K562 (cell line): Measurements from ENCODE around the gene SURF4. TPM values are rescaled to one million over a fixed set of nuclear protein-coding genes. Genes with fewer than 3 reads are reported as not detected.

Experiments
- CBFA2T3 ChIP-seq: fragments of 450-650 bp; IDR thresholded peaks from 2 replicates; pipeline ENCODE4 v1.6.1; 2017
- CC2D1A ChIP-seq: fragments of 450-650 bp; IDR thresholded peaks from 2 replicates; pipeline ENCODE4 v1.6.1; 2017; ENCODE audit warnings: mild to moderate bottlenecking
- DEAF1 ChIP-seq: fragments of 450-650 bp; formaldehyde crosslinking; IDR thresholded peaks from 2 replicates; pipeline ENCODE4 v1.4.0; 2020; ENCODE audit warnings: mild to moderate bottlenecking, moderate library complexity
- FOXA1 ChIP-seq: fragments of 450-650 bp; IDR thresholded peaks from 2 replicates; pipeline ENCODE4 v1.6.1; 2016; ENCODE audit warnings: mild to moderate bottlenecking, borderline replicate concordance
- HINFP ChIP-seq: fragments of 450-650 bp; conservative IDR thresholded peaks from 2 replicates; pipeline ENCODE4 v1.6.1; 2016; ENCODE audit warnings: missing genetic modification characterization, low read depth, mild to moderate bottlenecking, control low read depth, missing compliant biosample characterization
- MEF2A ChIP-seq: IDR thresholded peaks from 2 replicates; pipeline ENCODE4 v1.6.1; 2011; ENCODE audit warnings: low read depth, mild to moderate bottlenecking, low read length, moderate library complexity; ENCODE audit not compliant: control insufficient read depth
- PCBP2 ChIP-seq: fragments of 200-400 bp; formaldehyde crosslinking; IDR thresholded peaks from 2 replicates; pipeline ENCODE4 v1.6.1; 2018; ENCODE audit warnings: low read length, low read depth, mild to moderate bottlenecking, moderate library complexity; ENCODE audit not compliant: poor library complexity, severe bottlenecking
- POLR2AphosphoS5 ChIP-seq: IDR thresholded peaks from 2 replicates; pipeline ENCODE4 v1.6.1; 2011; ENCODE audit warnings: mild to moderate bottlenecking, low read depth, low read length, moderate library complexity; ENCODE audit not compliant: control insufficient read depth, insufficient read depth
- RBM22 ChIP-seq: fragments of 200-400 bp; formaldehyde crosslinking; IDR thresholded peaks from 2 replicates; pipeline ENCODE4 v1.6.1; 2018; ENCODE audit warnings: low read length, low read depth; ENCODE audit not compliant: poor library complexity, severe bottlenecking
- SMARCE1 ChIP-seq: fragments of 450-650 bp; IDR thresholded peaks from 2 replicates; pipeline ENCODE4 v1.7.1; 2016; ENCODE audit warnings: mild to moderate bottlenecking
- ZBTB5 ChIP-seq: fragments of 450-650 bp; IDR thresholded peaks from 2 replicates; pipeline ENCODE4 v1.6.1; 2017; ENCODE audit warnings: antibody characterized with exemption
- ZNF551 ChIP-seq: fragments of 250-450 bp; sonication (Bioruptor Pico); IDR thresholded peaks from 2 replicates; pipeline ENCODE4 v1.5.0; 2021; ENCODE audit warnings: mild to moderate bottlenecking, moderate library complexity
- polyA plus RNA-seq, 8 experiments: library from polyadenylated mRNA; depleted of rRNA in 4 of 8; stranded (reverse) in 5 of 8; unstranded in 3 of 8; fragments of >200 nt; fragmentation: Nextera tagmentation in 2 of 8; fragmentation: Illumina TruSeq in 1 of 8; extraction: Ambion mirVana in 2 of 8; extraction: Trizol in 1 of 8; gene quantifications; 2 replicates each; pipeline versions ENCODE4 v1.2.1 to v1.2.3, GENCODE V29; 2011 to 2014; ENCODE audit warnings: inconsistent platforms in 1 of 8, missing spikeins in 1 of 8
- total RNA-seq, 7 experiments: library from RNA; depleted of rRNA in 6 of 7; stranded (reverse); fragments of >200 nt in 6 of 7; fragmentation: Illumina TruSeq in 2 of 7; extraction: Trizol in 2 of 7; gene quantifications; 2 replicates each; pipeline versions ENCODE4 v1.2.1 to v1.2.3, GENCODE V29; 2011 to 2021; ENCODE audit warnings: low replicate concordance in 1 of 7

The SURF4 gene
- total and polyA plus RNA-seq, 9 of the 15 experiments (the other 6 are each of a cell fraction or from before 2014, with no cell fraction given), result 8.4 to 176 (median 130) TPM

- TF ChIP-seq DEAF1 (CRISPR knock-in tag), result no peak
- peak; percentile 91 for TF ChIP-seq HINFP (tag)
- no peak for TF ChIP-seq POLR2AphosphoS5
- no peak for TF ChIP-seq CBFA2T3
- no peak for TF ChIP-seq PCBP2
- TF ChIP-seq RBM22, result no peak
- TF ChIP-seq ZNF551, result no peak
- peak; percentile 93 for TF ChIP-seq ZBTB5
- TF ChIP-seq SMARCE1, result no peak
- peak; percentile 95 for TF ChIP-seq CC2D1A
- no peak for TF ChIP-seq FOXA1
- no peak for TF ChIP-seq MEF2A
Observed at GRCh38 chr9:133420392-133420827, 44.5 kb upstream of the SURF4 start (continued).
